ENCODE measurements around the gene PRKAR1B.

GRCh38 chr7:685540-685939 lies 41.5 kb downstream of the PRKAR1B start:
- TF ChIP-seq, protein P1, sequence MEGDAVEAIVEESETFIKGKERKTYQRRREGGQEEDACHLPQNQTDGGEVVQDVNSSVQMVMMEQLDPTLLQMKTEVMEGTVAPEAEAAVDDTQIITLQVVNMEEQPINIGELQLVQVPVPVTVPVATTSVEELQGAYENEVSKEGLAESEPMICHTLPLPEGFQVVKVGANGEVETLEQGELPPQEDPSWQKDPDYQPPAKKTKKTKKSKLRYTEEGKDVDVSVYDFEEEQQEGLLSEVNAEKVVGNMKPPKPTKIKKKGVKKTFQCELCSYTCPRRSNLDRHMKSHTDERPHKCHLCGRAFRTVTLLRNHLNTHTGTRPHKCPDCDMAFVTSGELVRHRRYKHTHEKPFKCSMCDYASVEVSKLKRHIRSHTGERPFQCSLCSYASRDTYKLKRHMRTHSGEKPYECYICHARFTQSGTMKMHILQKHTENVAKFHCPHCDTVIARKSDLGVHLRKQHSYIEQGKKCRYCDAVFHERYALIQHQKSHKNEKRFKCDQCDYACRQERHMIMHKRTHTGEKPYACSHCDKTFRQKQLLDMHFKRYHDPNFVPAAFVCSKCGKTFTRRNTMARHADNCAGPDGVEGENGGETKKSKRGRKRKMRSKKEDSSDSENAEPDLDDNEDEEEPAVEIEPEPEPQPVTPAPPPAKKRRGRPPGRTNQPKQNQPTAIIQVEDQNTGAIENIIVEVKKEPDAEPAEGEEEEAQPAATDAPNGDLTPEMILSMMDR (conservative IDR thresholded peaks at IDR 0.05), result no peak
- no peak for TF ChIP-seq ZFX (IDR thresholded peaks at IDR 0.05)

Data from C4-2B (cell line).